OCI-LY3 (cell line): ENCODE results near the gene DDX5.

Experiments
- EZH2phosphoT487 ChIP-seq: fragments of 200-600 bp; shearing (Covaris generic); IDR thresholded peaks from 2 replicates; pipeline ENCODE4 v1.6.1; 2018; ENCODE audit warnings: antibody characterized with exemption, mixed run types, low read depth
- TF ChIP-seq, protein P1 (sequence below): fragments of 200-600, 300-600 bp; sonication (generic); IDR thresholded peaks from 2 replicates; pipeline ENCODE4 v1.5.1; 2014; ENCODE audit warnings: antibody characterized with exemption, low read length, low read depth

DNA sequence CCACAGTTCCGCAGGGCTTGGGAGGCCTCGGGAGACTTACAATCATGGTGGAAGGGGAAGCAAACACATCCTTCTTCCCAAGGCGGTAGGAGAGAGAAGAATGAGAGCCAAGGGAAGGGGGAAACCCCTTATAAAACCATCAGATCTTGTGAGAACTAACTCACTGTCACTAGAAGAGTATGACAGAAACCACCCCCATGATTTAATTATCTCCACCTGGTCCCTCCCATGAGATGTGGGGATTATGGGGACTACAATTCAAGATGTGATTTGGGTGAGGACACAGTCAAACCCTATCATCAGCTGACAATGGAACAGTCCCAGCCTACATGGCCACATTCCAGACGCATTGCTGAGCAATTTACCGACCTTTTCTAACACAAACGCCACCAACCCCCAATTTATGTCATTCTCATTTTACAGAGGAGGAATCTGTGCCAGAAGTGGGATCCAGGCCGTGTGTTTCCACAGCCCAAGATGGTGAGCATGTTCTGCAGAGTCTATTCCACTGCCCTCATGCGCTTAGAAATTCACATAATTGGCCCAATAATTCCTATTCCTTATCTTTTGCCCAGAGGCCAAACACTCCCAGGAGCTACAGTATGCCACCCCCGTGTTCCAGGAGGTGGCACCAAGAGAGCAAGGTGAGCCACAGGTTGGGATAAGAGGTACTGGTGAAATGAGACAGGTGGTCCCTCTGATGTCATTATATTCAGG, 39.9 kb downstream of the DDX5 start:
- TF ChIP-seq, protein P1, sequence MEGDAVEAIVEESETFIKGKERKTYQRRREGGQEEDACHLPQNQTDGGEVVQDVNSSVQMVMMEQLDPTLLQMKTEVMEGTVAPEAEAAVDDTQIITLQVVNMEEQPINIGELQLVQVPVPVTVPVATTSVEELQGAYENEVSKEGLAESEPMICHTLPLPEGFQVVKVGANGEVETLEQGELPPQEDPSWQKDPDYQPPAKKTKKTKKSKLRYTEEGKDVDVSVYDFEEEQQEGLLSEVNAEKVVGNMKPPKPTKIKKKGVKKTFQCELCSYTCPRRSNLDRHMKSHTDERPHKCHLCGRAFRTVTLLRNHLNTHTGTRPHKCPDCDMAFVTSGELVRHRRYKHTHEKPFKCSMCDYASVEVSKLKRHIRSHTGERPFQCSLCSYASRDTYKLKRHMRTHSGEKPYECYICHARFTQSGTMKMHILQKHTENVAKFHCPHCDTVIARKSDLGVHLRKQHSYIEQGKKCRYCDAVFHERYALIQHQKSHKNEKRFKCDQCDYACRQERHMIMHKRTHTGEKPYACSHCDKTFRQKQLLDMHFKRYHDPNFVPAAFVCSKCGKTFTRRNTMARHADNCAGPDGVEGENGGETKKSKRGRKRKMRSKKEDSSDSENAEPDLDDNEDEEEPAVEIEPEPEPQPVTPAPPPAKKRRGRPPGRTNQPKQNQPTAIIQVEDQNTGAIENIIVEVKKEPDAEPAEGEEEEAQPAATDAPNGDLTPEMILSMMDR: no peak
- no peak for TF ChIP-seq EZH2phosphoT487
